B cell (primary cell): ENCODE data around the gene FBXL13. TPM values are rescaled to one million over a fixed set of nuclear protein-coding genes. Genes with fewer than 3 reads are reported as not detected.

Experiments
- ATAC-seq: fragments of 200-7000 bp; cut with Tn5 transposase; one replicate; pipeline ENCODE4 v1.10.0; 2021; ENCODE audit warnings: low read depth, mild to moderate bottlenecking, moderate number of reproducible peaks, moderate library complexity
- CTCF ChIA-PET: fragments of 350-600 bp; sonication (Branson Sonifier 250); formaldehyde crosslinking; loops from one replicate; lab custom pipeline; 2021; ENCODE audit warnings: antibody characterized with exemption, inconsistent platforms; lab: Charles Lee
- POLR2A ChIA-PET: fragments of 350-600 bp; sonication (Branson Sonifier 250); formaldehyde crosslinking; loops from one replicate; lab custom pipeline; 2021; ENCODE audit warnings: antibody characterized with exemption; lab: Charles Lee
- DNase-seq: peaks from one replicate; pipeline ENCODE4 v3.0.0; 2013
- H2AFZ ChIP-seq: 2 replicates; pipeline ENCODE4 v1.6.1; 2012; ENCODE audit warnings: mild to moderate bottlenecking, low read depth, low read length; ENCODE audit not compliant: insufficient read depth, poor library complexity, severe bottlenecking
- H3K27ac ChIP-seq, 2 donors: 1 replicate in 1 of 2; 2 replicates in 1 of 2; pipeline ENCODE4 v1.5.1; 2012 to 2013; ENCODE audit warnings: low read length in 2 of 2, mild to moderate bottlenecking in 2 of 2, moderate library complexity in 1 of 2
- H3K27me3 ChIP-seq, 4 experiments: fragments of 200-600 bp in 1 of 4; sonication (generic) in 1 of 4; replicated peaks in 1 of 4; 1 replicate in 2 of 4; 2 replicates in 2 of 4; pipeline versions ENCODE4 v1.6.1 to v1.7.0; 2013 to 2016; ENCODE audit warnings: low read length in 3 of 4, mild to moderate bottlenecking in 2 of 4, mixed read lengths in 1 of 4, moderate library complexity in 1 of 4; ENCODE audit not compliant: insufficient read depth in 4 of 4, control insufficient read depth in 3 of 4; ENCODE audit errors: control extremely low read depth in 1 of 4
- H3K36me3 ChIP-seq, 2 experiments: replicated peaks in 1 of 2; 1 replicate in 1 of 2; 2 replicates in 1 of 2; pipeline versions ENCODE4 v1.6.1 to v1.7.1; 2013; ENCODE audit warnings: low read length in 1 of 2; ENCODE audit not compliant: insufficient read depth in 2 of 2, control insufficient read depth in 1 of 2; ENCODE audit errors: control extremely low read depth in 1 of 2, extremely low read depth in 1 of 2
- H3K4me1 ChIP-seq, 2 donors: fragments of 200-600 bp in 1 of 2; sonication (generic) in 1 of 2; 1 replicate in 1 of 2; 2 replicates in 1 of 2; pipeline versions ENCODE4 v1.5.1 to v1.6.1; 2013 to 2017; ENCODE audit warnings: low read length in 2 of 2; ENCODE audit not compliant: control insufficient read depth in 2 of 2, insufficient read depth in 2 of 2
- H3K4me2 ChIP-seq: replicated peaks from 2 replicates; pipeline ENCODE3; 2012; ENCODE audit warnings: mild to moderate bottlenecking, low read depth, low read length; ENCODE audit not compliant: poor library complexity, severe bottlenecking
- H3K4me3 ChIP-seq, 5 experiments: fragments of 200-600 bp in 1 of 5; sonication (generic) in 1 of 5; 1 replicate in 3 of 5; 2 replicates in 2 of 5; pipeline versions ENCODE4 v1.5.1 to v1.7.0; 2011 to 2016; ENCODE audit warnings: low read length in 4 of 5, mild to moderate bottlenecking in 4 of 5, low read depth in 2 of 5, control low read depth in 1 of 5, moderate library complexity in 1 of 5; ENCODE audit not compliant: insufficient read depth in 1 of 5; ENCODE audit errors: control extremely low read depth in 1 of 5, extremely low read depth in 1 of 5
- H3K79me2 ChIP-seq: fragments of 200-600 bp; sonication (generic); one replicate; pipeline ENCODE4 v1.6.0; 2016; ENCODE audit warnings: low read length; ENCODE audit not compliant: control insufficient read depth, insufficient read depth
- H3K9ac ChIP-seq: fragments of 200-600 bp; sonication (generic); 2 replicates; pipeline ENCODE4 v1.6.1; 2017; ENCODE audit warnings: mild to moderate bottlenecking, low read length, moderate library complexity
- H3K9me3 ChIP-seq, 3 donors: one replicate each; pipeline versions ENCODE4 v1.6.1 to v1.7.1; 2013; ENCODE audit warnings: low read length in 2 of 3; ENCODE audit not compliant: control insufficient read depth in 2 of 3, insufficient read depth in 1 of 3; ENCODE audit errors: control extremely low read depth in 1 of 3
- H4K20me1 ChIP-seq: 2 replicates; pipeline ENCODE4 v1.6.0; 2012; ENCODE audit warnings: mild to moderate bottlenecking, low read length; ENCODE audit not compliant: insufficient read depth, control insufficient read depth, poor library complexity, severe bottlenecking
- H3K27ac Mint-ChIP-seq: one replicate; pipeline ENCODE4 v1.8.0; 2021; ENCODE audit warnings: mixed read lengths
- H3K27me3 Mint-ChIP-seq: one replicate; pipeline ENCODE4 v1.8.0; 2021; ENCODE audit warnings: mixed read lengths
- H3K4me1 Mint-ChIP-seq: one replicate; pipeline ENCODE4 v1.8.0; 2021; ENCODE audit warnings: mixed read lengths
- H3K4me3 Mint-ChIP-seq: one replicate; pipeline ENCODE4 v1.8.0; 2021; ENCODE audit warnings: mixed read lengths
- H3K9me3 Mint-ChIP-seq: one replicate; pipeline ENCODE4 v1.8.0; 2022; ENCODE audit warnings: mixed read lengths; ENCODE audit not compliant: insufficient read depth
- CTCF ChIP-seq: fragments of 200-600 bp; IDR thresholded peaks from one replicate; pipeline ENCODE4 v1.8.0; 2022; ENCODE audit warnings: antibody characterized with exemption, mild to moderate bottlenecking
- EZH2 ChIP-seq: IDR thresholded peaks from 2 replicates; pipeline ENCODE4 v1.6.1; 2012; ENCODE audit warnings: borderline replicate concordance, low read depth, mild to moderate bottlenecking, moderate library complexity, low read length; ENCODE audit not compliant: insufficient read depth, poor library complexity, severe bottlenecking
- WGBS: methylation state at CpG from one replicate; pipeline ENCODE4 v1.1.5; 2013; ENCODE audit warnings: missing lambda C conversion rate; ENCODE audit not compliant: insufficient coverage; 5-methylcytosine and 5-hydroxymethylcytosine counted together
- intact Hi-C: fragments of 100-400 bp; cut with micrococcal nuclease; formaldehyde crosslinking; loops from one replicate; pipeline ENCODE4 v1.10.0; 2022
- polyA plus RNA-seq: library from polyadenylated mRNA; depleted of rRNA; stranded (reverse); fragments of >200 nt; gene quantifications from 2 replicates; pipeline ENCODE4 v1.2.3, GENCODE V29; 2012
- total RNA-seq, 2 donors: library from RNA; stranded (reverse); fragments of 120-200 nt in 1 of 2; gene quantifications; 1 replicate in 1 of 2; 2 replicates in 1 of 2; pipeline versions ENCODE4 v1.2.3 to v1.2.4, GENCODE V29; 2013 to 2022

Gene FBXL13
- total and polyA plus RNA-seq, 2 donors (not counting 1 experiment from before 2014, with no cell fraction given): 0.22 to 4.0 TPM

GRCh38 chr7:102834466-102834865, 240.1 kb downstream of the FBXL13 start:
- Histone ChIP-seq H3K9ac (no peak overlapping the region), H3K4me3 (no peak overlapping the region), H3K79me2 (no peaks in the 10 kb centered on the region), H2AFZ (no peak overlapping the region), H4K20me1 (no peaks in the 10 kb centered on the region), H3K4me2 (no peak overlapping the region), H3K9me3 (no peaks in the 10 kb centered on the region), H3K4me1 (no peaks in the 10 kb centered on the region), H3K27me3 (no peaks in the 10 kb centered on the region), H3K27ac (no peak overlapping the region), H3K36me3 (peaks cover 2 to 3% of the 10 kb centered on the region in 2 experiments)
- no peaks in the 10 kb centered on the region for H3K27me3 Mint-ChIP-seq
- ChIA-PET POLR2A (no interaction called here), CTCF (interaction anchor here (0.6 kb wide), 1 partner anchor 121 kb away, joined by 3 read pairs; no protein-coding TSS in a partner anchor)
- H3K4me3 Mint-ChIP-seq: no peak overlapping the region
- no CpG with 5 or more reads among the region's 1 CpG for whole genome bisulfite sequencing
- intact Hi-C loops: no loop called here
- H3K27ac Mint-ChIP-seq: no peak overlapping the region
- ATAC-seq (no peak), DNase-seq (no peak)
- H3K9me3 Mint-ChIP-seq: no peaks in the 10 kb centered on the region
- no peaks in the 10 kb centered on the region for H3K4me1 Mint-ChIP-seq
- no peak for TF ChIP-seq EZH2
- no peak for TF ChIP-seq CTCF

GRCh38 chr7:102833343-102833742, 241.3 kb downstream of the FBXL13 start:
- DNase-seq (no peak), ATAC-seq (no peak)
- TF ChIP-seq EZH2: no peak
- no peak for TF ChIP-seq CTCF
- ChIA-PET POLR2A (no interaction called here), CTCF (no interaction called here)
- H3K4me3 ChIP-seq: no peak overlapping the region
- H3K9me3 Mint-ChIP-seq: no peaks in the 10 kb centered on the region
- no peak overlapping the region for H3K9ac ChIP-seq
- H3K4me1 ChIP-seq: no peaks in the 10 kb centered on the region
- no peaks in the 10 kb centered on the region for H3K79me2 ChIP-seq
- no peaks in the 10 kb centered on the region for H3K9me3 ChIP-seq
- peaks cover 3 to 5% of the 10 kb centered on the region in 2 experiments for H3K36me3 ChIP-seq
- no peaks in the 10 kb centered on the region for H3K4me1 Mint-ChIP-seq
- no peak overlapping the region for H3K4me2 ChIP-seq
- no peak overlapping the region for H3K27ac ChIP-seq
- intact Hi-C loops: no loop called here
- no peaks in the 10 kb centered on the region for H3K27me3 Mint-ChIP-seq
- no peak overlapping the region for H3K27ac Mint-ChIP-seq
- H2AFZ ChIP-seq: no peak overlapping the region
- no peaks in the 10 kb centered on the region for H3K27me3 ChIP-seq
- no peaks in the 10 kb centered on the region for H4K20me1 ChIP-seq
- WGBS: no CpG with 5 or more reads among the region's 5 CpGs
- no peak overlapping the region for H3K4me3 Mint-ChIP-seq
